Liver (tissue), 9 donors: Measurements from ENCODE around the gene NPC1L1. TPM values are rescaled to one million over a fixed set of nuclear protein-coding genes. Genes with fewer than 3 reads are reported as not detected.

Experiments used
- DNase-seq: peaks from one replicate; pipeline ENCODE4 v3.0.0-alpha.2; 2017; ENCODE audit warnings: low spot score
- H3K27ac ChIP-seq, 2 donors: one replicate each; pipeline ENCODE4 v1.7.0; 2013; ENCODE audit warnings: inconsistent platforms in 2 of 2, low read length in 2 of 2, control low read depth in 1 of 2, low read depth in 1 of 2, mild to moderate bottlenecking in 1 of 2
- H3K27me3 ChIP-seq, 4 donors: one replicate each; pipeline versions ENCODE4 v1.6.1 to v1.7.0; 2013; ENCODE audit warnings: low read length in 3 of 4, inconsistent platforms in 1 of 4, mild to moderate bottlenecking in 1 of 4, moderate library complexity in 1 of 4; ENCODE audit not compliant: control insufficient read depth in 4 of 4, insufficient read depth in 4 of 4
- H3K36me3 ChIP-seq, 4 donors: one replicate each; pipeline versions ENCODE4 v1.6.1 to v1.7.0; 2013; ENCODE audit warnings: low read length in 3 of 4, mild to moderate bottlenecking in 3 of 4, low read depth in 1 of 4, moderate library complexity in 1 of 4; ENCODE audit not compliant: control insufficient read depth in 4 of 4, insufficient read depth in 3 of 4
- H3K4me1 ChIP-seq, 4 donors: one replicate each; pipeline versions ENCODE4 v1.6.1 to v1.7.0; 2013; ENCODE audit warnings: low read length in 3 of 4, mild to moderate bottlenecking in 3 of 4, moderate library complexity in 1 of 4; ENCODE audit not compliant: control insufficient read depth in 4 of 4, insufficient read depth in 4 of 4
- H3K4me3 ChIP-seq, 3 donors: one replicate each; pipeline versions ENCODE4 v1.6.1 to v1.7.0; 2013; ENCODE audit warnings: low read length in 3 of 3, control low read depth in 1 of 3, low read depth in 1 of 3, mild to moderate bottlenecking in 1 of 3
- H3K9ac ChIP-seq, 2 donors: one replicate each; pipeline ENCODE4 v1.7.0; 2013; ENCODE audit warnings: low read length in 2 of 2, mild to moderate bottlenecking in 2 of 2, moderate library complexity in 2 of 2, control low read depth in 1 of 2, low read depth in 1 of 2
- H3K9me3 ChIP-seq, 4 donors: one replicate each; pipeline versions ENCODE4 v1.6.1 to v1.7.0; 2013; ENCODE audit warnings: low read length in 3 of 4; ENCODE audit not compliant: control insufficient read depth in 4 of 4
- ATF3 ChIP-seq: IDR thresholded peaks from 2 replicates; pipeline ENCODE4 v1.6.1; 2016; ENCODE audit warnings: antibody characterized with exemption
- CTCF ChIP-seq: fragments of 150-350 bp; IDR thresholded peaks from 2 replicates; pipeline ENCODE4 v1.5.1; 2017; ENCODE audit warnings: improper control_type of control experiment, low read depth, low read length; ENCODE audit not compliant: missing input control
- EGR1 ChIP-seq, 2 donors: IDR thresholded peaks; 2 replicates each; pipeline ENCODE4 v1.6.1; 2016 to 2018; ENCODE audit warnings: antibody characterized with exemption in 2 of 2, low read depth in 2 of 2
- FOXA1 ChIP-seq: IDR thresholded peaks from 2 replicates; pipeline ENCODE4 v1.6.1; 2016; ENCODE audit warnings: antibody characterized with exemption
- FOXA2 ChIP-seq: IDR thresholded peaks from 2 replicates; pipeline ENCODE4 v1.6.1; 2016; ENCODE audit warnings: antibody characterized with exemption
- GABPA ChIP-seq, 2 donors: IDR thresholded peaks in 1 of 2; conservative IDR thresholded peaks in 1 of 2; 2 replicates each; pipeline ENCODE4 v1.6.1; 2016; ENCODE audit warnings: antibody characterized with exemption in 2 of 2, mild to moderate bottlenecking in 1 of 2, moderate library complexity in 1 of 2
- HNF4A ChIP-seq, 2 donors: conservative IDR thresholded peaks; 2 replicates each; pipeline ENCODE4 v1.6.1; 2016; ENCODE audit warnings: antibody characterized with exemption in 2 of 2, mild to moderate bottlenecking in 2 of 2
- JUND ChIP-seq, 2 donors: IDR thresholded peaks; 2 replicates each; pipeline ENCODE4 v1.6.1; 2016; ENCODE audit warnings: antibody characterized with exemption in 2 of 2
- MAX ChIP-seq: IDR thresholded peaks from 2 replicates; pipeline ENCODE4 v1.6.1; 2016; ENCODE audit warnings: antibody characterized with exemption
- RAD21 ChIP-seq, 2 donors: IDR thresholded peaks; 2 replicates each; pipeline ENCODE4 v1.6.1; 2016; ENCODE audit warnings: antibody characterized with exemption in 2 of 2, mild to moderate bottlenecking in 2 of 2
- REST ChIP-seq: IDR thresholded peaks from 2 replicates; pipeline ENCODE4 v1.6.1; 2016; ENCODE audit warnings: antibody characterized with exemption, mild to moderate bottlenecking
- RXRA ChIP-seq, 2 donors: IDR thresholded peaks; 2 replicates each; pipeline ENCODE4 v1.6.1; 2017 to 2018; ENCODE audit warnings: antibody characterized with exemption in 2 of 2, mild to moderate bottlenecking in 1 of 2
- SP1 ChIP-seq: IDR thresholded peaks from 2 replicates; pipeline ENCODE4 v1.6.1; 2018; ENCODE audit warnings: antibody characterized with exemption, mild to moderate bottlenecking
- TAF1 ChIP-seq: conservative IDR thresholded peaks from 2 replicates; pipeline ENCODE4 v1.6.1; 2016; ENCODE audit warnings: antibody characterized with exemption, mild to moderate bottlenecking
- WGBS: extraction: QIAGEN DNeasy Blood & Tissue Kit; methylation state at CpG from one replicate; pipeline ENCODE4 v1.1.7; 2013; 5-methylcytosine and 5-hydroxymethylcytosine counted together
- polyA plus RNA-seq, 2 donors: library from polyadenylated mRNA; stranded (reverse) in 1 of 2; unstranded in 1 of 2; fragments of 200-250 nt in 1 of 2; fragments of >200 nt in 1 of 2; fragmentation: Nextera tagmentation in 1 of 2; extraction: Ambion mirVana in 1 of 2; gene quantifications; one replicate each; pipeline versions ENCODE4 v1.2.1 to v1.2.3, GENCODE V29; 2013 to 2015
- total RNA-seq, 2 donors: library from RNA; depleted of rRNA; stranded (reverse); fragments of >200 nt; gene quantifications; one replicate each; pipeline ENCODE4 v1.2.3, GENCODE V29; 2014
- donor health status: healthy.
- donor health status: healthy.
- donor health status: healthy.
- donor health status: healthy.
- donor health status: healthy.

The NPC1L1 gene
- total and polyA plus RNA-seq, 4 donors, result 7.2 to 22.1 (median 15.3) TPM

GRCh38 chr7:44477938-44478337, 63.2 kb downstream of the NPC1L1 start:
- WGBS, result 86% methylated on average over 8 of the region's 8 CpGs
- peaks cover 0 to 45% (median 21%) of the 10 kb centered on the region in 4 donors for H3K36me3 ChIP-seq
- peaks cover 0 to 14% (median 6%) of the 10 kb centered on the region in 4 donors for H3K4me1 ChIP-seq
- no peak for DNase-seq
- H3K27me3 ChIP-seq, result no peaks in the 10 kb centered on the region
- H3K27ac ChIP-seq, result no peak overlapping the region
- TF ChIP-seq TAF1 (no peak), ATF3 (no peak), SP1 (no peak), MAX (no peak), REST (no peak), FOXA1 (no peak), HNF4A (conservative IDR thresholded peaks at IDR 0.05) (no peak), CTCF (no peak), EGR1 (IDR thresholded peaks at IDR 0.05; ENCODE audit: low read depth in 2 of 2) (no peak)
- H3K9me3 ChIP-seq, result no peaks in the 10 kb centered on the region
- H3K4me3 ChIP-seq, result no peak overlapping the region
- H3K9ac ChIP-seq, result no peak overlapping the region

GRCh38 chr7:44477063-44477830, 63.9 kb downstream of the NPC1L1 start:
- Histone ChIP-seq H3K27ac (peak overlapping the region in 1 of 2 donors; percentile 10), H3K4me1 (peaks cover 0 to 18% (median 10%) of the 10 kb centered on the region in 4 donors), H3K27me3 (no peaks in the 10 kb centered on the region), H3K9me3 (no peaks in the 10 kb centered on the region), H3K4me3 (no peak overlapping the region), H3K36me3 (peaks cover 0 to 38% (median 14%) of the 10 kb centered on the region in 4 donors), H3K9ac (no peak overlapping the region)
- 25% methylated on average over 6 of the region's 6 CpGs for WGBS
- peak; percentile 61 for DNase-seq
- peak; percentile 40 to 48 for TF ChIP-seq HNF4A (conservative IDR thresholded peaks at IDR 0.05)
- TF ChIP-seq CTCF, result peak; percentile 99
- TF ChIP-seq FOXA2, result no peak
- TF ChIP-seq JUND (IDR thresholded peaks at IDR 0.05), result peak; percentile 37 to 46
- no peak for TF ChIP-seq MAX
- TF ChIP-seq RAD21 (IDR thresholded peaks at IDR 0.05), result peak; percentile 99
- peak in 1 of 2 donors; percentile 45 for TF ChIP-seq GABPA (IDR thresholded peaks at IDR 0.05 in 1 of 2, conservative IDR thresholded peaks at IDR 0.05 in 1 of 2)
- peak; percentile 64 to 79 for TF ChIP-seq RXRA (IDR thresholded peaks at IDR 0.05)
